Measurements from ENCODE around the gene PER1. TPM values are rescaled to one million over a fixed set of nuclear protein-coding genes. Genes with fewer than 3 reads are reported as not detected.
A peak's percentile ranks its signal among the peaks of the same experiment; 100 is the strongest.
"Not testable (repeated sequence)": the region's sequence is repeated elsewhere in the genome, so short reads cannot be mapped to it uniquely, and the experiment has no call there.

The PER1 gene
- total and polyA plus RNA-seq, 10 of the 15 experiments (the other 5 are each of a cell fraction or from before 2014, with no cell fraction given), result 0.02 to 25.1 (median 5.4) TPM

DNA sequence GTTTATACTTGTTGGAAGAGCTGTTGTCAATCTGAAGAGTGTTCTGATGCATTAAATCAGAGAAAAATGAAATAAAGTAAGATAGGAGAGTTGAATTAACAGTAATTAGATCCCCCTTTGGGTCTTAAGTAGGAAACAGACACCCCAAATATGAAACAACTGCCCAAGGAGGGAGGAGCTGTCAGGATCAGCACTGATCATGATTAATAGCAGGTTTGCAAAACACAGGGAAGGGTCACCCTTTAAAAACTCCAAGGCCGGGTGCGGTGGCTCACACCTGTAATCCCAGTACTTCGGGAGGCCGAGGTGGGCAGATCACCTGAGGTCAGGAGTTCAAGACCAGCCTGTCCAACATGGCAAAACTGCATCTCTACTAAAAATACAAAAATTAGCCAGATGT, 45.2 kb downstream of the PER1 start:
- H3K9me3 ChIP-seq (replicated peaks; ENCODE audit: control insufficient read depth, insufficient read depth, low read length); POLR2A ChIA-PET; H3K4me3 ChIP-seq; H2AFZ ChIP-seq (ENCODE audit: control insufficient read depth, low read depth, low read length); ATAC-seq; H3K27me3 ChIP-seq (replicated peaks in 1 of 2; ENCODE audit: control insufficient read depth in 2 of 2, insufficient read depth in 2 of 2, low read length in 1 of 2); H3K9ac ChIP-seq (ENCODE audit: control insufficient read depth, insufficient read depth, low read length); H3K27ac ChIP-seq (ENCODE audit: control insufficient read depth, insufficient read depth); intact Hi-C loops (cut with micrococcal nuclease; ENCODE audit: unreplicated experiment); in situ Hi-C loops (cut with MboI); H3K79me2 ChIP-seq (ENCODE audit: control insufficient read depth, insufficient read depth, low read length); H3K4me2 ChIP-seq (ENCODE audit: control insufficient read depth, insufficient read depth); BruUV-seq (replicated peaks); H4K20me1 ChIP-seq (ENCODE audit: control insufficient read depth, insufficient read depth); H3K4me1 ChIP-seq (ENCODE audit: control insufficient read depth, insufficient read depth, low read length); DNase-seq (ENCODE audit: low read depth, low spot score); H3K36me3 ChIP-seq (ENCODE audit: control insufficient read depth in 2 of 2, insufficient read depth in 2 of 2, low read length in 1 of 2); FAIRE-seq: not testable (repeated sequence)
- ChIA-PET RAD21 (ENCODE audit: unreplicated experiment) (interaction anchor here (1.3 kb wide), 1 partner anchor 47 kb away, joined by 5 read pairs; no protein-coding TSS in a partner anchor), SMC1A (ENCODE audit: uncharacterized antibody, unreplicated experiment) (interaction anchor here (0.7 to 1.0 kb wide), 2 partner anchors 9 to 17 kb away, joined by 3 to 6 read pairs; no protein-coding TSS in a partner anchor), CTCF (interaction anchor here (1.9 to 14.3 kb wide), 4 partner anchors 10 to 47 kb away, joined by 8 to 189 read pairs (median 37); partner anchors contain the start of gene ALOX12B)
- WGBS (ENCODE audit: insufficient coverage, insufficient replicate concordance, low lambda C conversion rate, missing lambda C conversion rate), result 40% methylated on average over 4 of the region's 4 CpGs

DNA sequence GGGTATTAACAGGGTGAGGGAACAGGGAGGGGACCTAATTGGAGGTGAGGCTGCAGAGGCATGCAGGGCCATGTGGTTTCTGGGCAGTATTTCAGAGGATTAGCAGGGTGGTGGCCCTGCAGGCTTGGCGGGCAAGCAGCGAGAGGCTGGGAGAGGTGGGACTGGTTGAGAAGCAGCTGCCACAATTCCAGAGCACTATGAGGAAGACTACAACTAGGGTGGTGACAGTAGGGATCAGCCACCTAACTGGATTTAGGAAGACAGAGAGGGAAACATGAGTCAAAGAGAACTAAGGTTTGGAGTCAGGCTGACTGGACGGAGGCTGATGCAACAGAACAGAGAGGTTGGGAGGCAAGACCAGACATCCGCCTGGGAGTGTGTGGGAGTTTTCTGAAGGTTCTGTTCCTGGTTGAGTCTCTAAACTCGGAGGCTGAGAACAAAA, 46.2 kb downstream of the PER1 start:
- BruUV-seq (replicated peaks), result no TSS peak
- no peak for TF ChIP-seq IRF4 (IDR thresholded peaks at IDR 0.05; ENCODE audit: low read depth, low read length)
- TF ChIP-seq, protein P1, sequence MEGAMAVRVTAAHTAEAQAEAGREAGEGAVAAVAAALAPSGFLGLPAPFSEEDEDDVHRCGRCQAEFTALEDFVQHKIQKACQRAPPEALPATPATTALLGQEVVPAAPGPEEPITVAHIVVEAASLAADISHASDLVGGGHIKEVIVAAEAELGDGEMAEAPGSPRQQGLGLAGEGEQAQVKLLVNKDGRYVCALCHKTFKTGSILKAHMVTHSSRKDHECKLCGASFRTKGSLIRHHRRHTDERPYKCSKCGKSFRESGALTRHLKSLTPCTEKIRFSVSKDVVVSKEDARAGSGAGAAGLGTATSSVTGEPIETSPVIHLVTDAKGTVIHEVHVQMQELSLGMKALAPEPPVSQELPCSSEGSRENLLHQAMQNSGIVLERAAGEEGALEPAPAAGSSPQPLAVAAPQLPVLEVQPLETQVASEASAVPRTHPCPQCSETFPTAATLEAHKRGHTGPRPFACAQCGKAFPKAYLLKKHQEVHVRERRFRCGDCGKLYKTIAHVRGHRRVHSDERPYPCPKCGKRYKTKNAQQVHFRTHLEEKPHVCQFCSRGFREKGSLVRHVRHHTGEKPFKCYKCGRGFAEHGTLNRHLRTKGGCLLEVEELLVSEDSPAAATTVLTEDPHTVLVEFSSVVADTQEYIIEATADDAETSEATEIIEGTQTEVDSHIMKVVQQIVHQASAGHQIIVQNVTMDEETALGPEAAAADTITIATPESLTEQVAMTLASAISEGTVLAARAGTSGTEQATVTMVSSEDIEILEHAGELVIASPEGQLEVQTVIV (IDR thresholded peaks at IDR 0.05; ENCODE audit: borderline replicate concordance, partially characterized antibody), result no peak
- no peak for TF ChIP-seq POLR2AphosphoS5 (IDR thresholded peaks at IDR 0.05; ENCODE audit: low read length)
- no peak for TF ChIP-seq NRF1 (conservative IDR thresholded peaks at IDR 0.05; ENCODE audit: low read depth, low read length)
- no peak for TF ChIP-seq SMAD5 (IDR thresholded peaks at IDR 0.05; ENCODE audit: low read depth)
- TF ChIP-seq NFIC (IDR thresholded peaks at IDR 0.05; ENCODE audit: low read depth, low read length), result no peak
- TF ChIP-seq, protein P2, sequence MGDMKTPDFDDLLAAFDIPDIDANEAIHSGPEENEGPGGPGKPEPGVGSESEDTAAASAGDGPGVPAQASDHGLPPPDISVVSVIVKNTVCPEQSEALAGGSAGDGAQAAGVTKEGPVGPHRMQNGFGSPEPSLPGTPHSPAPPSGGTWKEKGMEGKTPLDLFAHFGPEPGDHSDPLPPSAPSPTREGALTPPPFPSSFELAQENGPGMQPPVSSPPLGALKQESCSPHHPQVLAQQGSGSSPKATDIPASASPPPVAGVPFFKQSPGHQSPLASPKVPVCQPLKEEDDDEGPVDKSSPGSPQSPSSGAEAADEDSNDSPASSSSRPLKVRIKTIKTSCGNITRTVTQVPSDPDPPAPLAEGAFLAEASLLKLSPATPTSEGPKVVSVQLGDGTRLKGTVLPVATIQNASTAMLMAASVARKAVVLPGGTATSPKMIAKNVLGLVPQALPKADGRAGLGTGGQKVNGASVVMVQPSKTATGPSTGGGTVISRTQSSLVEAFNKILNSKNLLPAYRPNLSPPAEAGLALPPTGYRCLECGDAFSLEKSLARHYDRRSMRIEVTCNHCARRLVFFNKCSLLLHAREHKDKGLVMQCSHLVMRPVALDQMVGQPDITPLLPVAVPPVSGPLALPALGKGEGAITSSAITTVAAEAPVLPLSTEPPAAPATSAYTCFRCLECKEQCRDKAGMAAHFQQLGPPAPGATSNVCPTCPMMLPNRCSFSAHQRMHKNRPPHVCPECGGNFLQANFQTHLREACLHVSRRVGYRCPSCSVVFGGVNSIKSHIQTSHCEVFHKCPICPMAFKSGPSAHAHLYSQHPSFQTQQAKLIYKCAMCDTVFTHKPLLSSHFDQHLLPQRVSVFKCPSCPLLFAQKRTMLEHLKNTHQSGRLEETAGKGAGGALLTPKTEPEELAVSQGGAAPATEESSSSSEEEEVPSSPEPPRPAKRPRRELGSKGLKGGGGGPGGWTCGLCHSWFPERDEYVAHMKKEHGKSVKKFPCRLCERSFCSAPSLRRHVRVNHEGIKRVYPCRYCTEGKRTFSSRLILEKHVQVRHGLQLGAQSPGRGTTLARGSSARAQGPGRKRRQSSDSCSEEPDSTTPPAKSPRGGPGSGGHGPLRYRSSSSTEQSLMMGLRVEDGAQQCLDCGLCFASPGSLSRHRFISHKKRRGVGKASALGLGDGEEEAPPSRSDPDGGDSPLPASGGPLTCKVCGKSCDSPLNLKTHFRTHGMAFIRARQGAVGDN (IDR thresholded peaks at IDR 0.05), result no peak
- TF ChIP-seq TCF3 (IDR thresholded peaks at IDR 0.05; ENCODE audit: borderline replicate concordance, insufficient read depth, low read depth, low read length), result no peak

More for the DNA sequence above, 46.2 kb downstream of the PER1 start:
- Histone ChIP-seq H3K4me2 (ENCODE audit: control insufficient read depth, insufficient read depth) (no peak overlapping the region), H3K27me3 (replicated peaks in 1 of 2; ENCODE audit: control insufficient read depth in 2 of 2, insufficient read depth in 2 of 2, low read length in 1 of 2) (no peaks in the 10 kb centered on the region), H3K9me3 (replicated peaks; ENCODE audit: control insufficient read depth, insufficient read depth, low read length) (no peaks in the 10 kb centered on the region), H4K20me1 (ENCODE audit: control insufficient read depth, insufficient read depth) (no peaks in the 10 kb centered on the region), H3K9ac (ENCODE audit: control insufficient read depth, insufficient read depth, low read length) (no peak overlapping the region), H2AFZ (ENCODE audit: control insufficient read depth, low read depth, low read length) (no peak overlapping the region), H3K4me3 (no peak overlapping the region), H3K36me3 (ENCODE audit: control insufficient read depth in 2 of 2, insufficient read depth in 2 of 2, low read length in 1 of 2) (no peaks in the 10 kb centered on the region), H3K79me2 (ENCODE audit: control insufficient read depth, insufficient read depth, low read length) (no peaks in the 10 kb centered on the region), H3K4me1 (ENCODE audit: control insufficient read depth, insufficient read depth, low read length) (peaks cover 4% of the 10 kb centered on the region), H3K27ac (ENCODE audit: control insufficient read depth, insufficient read depth) (no peak overlapping the region)
- ChIA-PET POLR2A (interaction anchor here (0.6 to 1.0 kb wide), 3 partner anchors 13 to 22 kb away, joined by 3 to 5 read pairs (median 4); no protein-coding TSS in a partner anchor), CTCF (interaction anchor here (0.8 to 14.3 kb wide), 5 partner anchors 13 to 59 kb away, joined by 3 to 189 read pairs (median 20); partner anchors contain the start of genes ALOX12B and ALOXE3), RAD21 (ENCODE audit: unreplicated experiment) (interaction anchor here (2.3 to 2.6 kb wide), 2 partner anchors 32 to 45 kb away, joined by 8 to 9 read pairs; no protein-coding TSS in a partner anchor), SMC1A (ENCODE audit: uncharacterized antibody, unreplicated experiment) (interaction anchor here (0.7 to 1.6 kb wide), 3 partner anchors 10 to 16 kb away, joined by 3 to 9 read pairs (median 6); no protein-coding TSS in a partner anchor)
- WGBS (ENCODE audit: insufficient coverage, insufficient replicate concordance, low lambda C conversion rate, missing lambda C conversion rate), result 49% methylated on average over 5 of the region's 5 CpGs
- ATAC-seq, result peak; percentile 20; the same call in 1 of the 3 replicates
- intact Hi-C loops (cut with micrococcal nuclease; ENCODE audit: unreplicated experiment) (no loop called here), in situ Hi-C loops (cut with MboI) (no loop called here)
- no peak for DNase-seq (ENCODE audit: low read depth, low spot score)
- FAIRE-seq, result no peak
